ENCODE data around the gene LTF.

The LTF gene

GRCh38 chr3:46467562-46467961 is 2.9 kb upstream of the LTF start:
- TF ChIP-seq ZNF280C (tag by site-specific recombination; IDR thresholded peaks at IDR 0.05), result no peak
- TF ChIP-seq ZSCAN30 (tag by site-specific recombination; IDR thresholded peaks at IDR 0.05), result no peak
- TF ChIP-seq PRDM1 (tag by site-specific recombination; IDR thresholded peaks at IDR 0.05), result no peak
- TF ChIP-seq ZNF660 (tag by site-specific recombination; IDR thresholded peaks at IDR 0.05), result no peak
- TF ChIP-seq TCF7L2 (IDR thresholded peaks at IDR 0.05; ENCODE audit: borderline replicate concordance, low read depth, low read length), result no peak
- no peak for TF ChIP-seq ZNF112 (tag by site-specific recombination; IDR thresholded peaks at IDR 0.05)
- no peak for TF ChIP-seq YY2 (tag by site-specific recombination; IDR thresholded peaks at IDR 0.05)
- TF ChIP-seq ZNF701 (tag by site-specific recombination; IDR thresholded peaks at IDR 0.05), result no peak
- TF ChIP-seq ZBTB1 (tag by site-specific recombination; IDR thresholded peaks at IDR 0.05), result no peak
- no peak for TF ChIP-seq ELK4 (IDR thresholded peaks at IDR 0.05; ENCODE audit: borderline replicate concordance, low read depth, low read length)
- TF ChIP-seq ZNF580 (tag by site-specific recombination; IDR thresholded peaks at IDR 0.05), result no peak
- no peaks in the 10 kb centered on the region for H3K36me3 ChIP-seq (ENCODE audit: control insufficient read depth in 2 of 2, insufficient read depth in 1 of 2, low read length in 2 of 2)
- ChIA-PET POLR2A (no interaction called here), CTCF (interaction anchor here (1.8 kb wide), 1 partner anchor 21 kb away, joined by 10 read pairs; no protein-coding TSS in a partner anchor)
- no peak overlapping the region for H3K4me3 ChIP-seq (ENCODE audit: low read depth, low read length)
- no peak overlapping the region for H3K27ac ChIP-seq (ENCODE audit: extremely low read depth, low read depth, low read length)
- no peaks in the 10 kb centered on the region for H3K4me1 ChIP-seq (ENCODE audit: control insufficient read depth, insufficient read depth, low read length)
- no peaks in the 10 kb centered on the region for H3K9me3 ChIP-seq (ENCODE audit: control insufficient read depth, insufficient read depth, low read depth, low read length)

- ChIA-PET CTCF (interaction anchor here (0.6 to 1.8 kb wide), 2 partner anchors 17 to 22 kb away, joined by 3 to 10 read pairs; no protein-coding TSS in a partner anchor), POLR2A (no interaction called here)
- Histone ChIP-seq H3K36me3 (ENCODE audit: control insufficient read depth in 2 of 2, insufficient read depth in 1 of 2, low read length in 2 of 2) (no peaks in the 10 kb centered on the region), H3K4me1 (ENCODE audit: control insufficient read depth, insufficient read depth, low read length) (no peaks in the 10 kb centered on the region), H3K27ac (ENCODE audit: extremely low read depth, low read depth, low read length) (no peak overlapping the region), H3K9me3 (ENCODE audit: control insufficient read depth, insufficient read depth, low read depth, low read length) (no peaks in the 10 kb centered on the region), H3K4me3 (ENCODE audit: low read depth, low read length) (no peak overlapping the region)
- TF ChIP-seq ZNF654 (tag by site-specific recombination; IDR thresholded peaks at IDR 0.05; ENCODE audit: low read depth) (no peak), ZNF211 (tag by site-specific recombination; IDR thresholded peaks at IDR 0.05; ENCODE audit: low read depth) (no peak), GLIS1 (tag by site-specific recombination; IDR thresholded peaks at IDR 0.05) (no peak), ZNF792 (tag by site-specific recombination; IDR thresholded peaks at IDR 0.05) (no peak), ZEB2 (tag by site-specific recombination; IDR thresholded peaks at IDR 0.05) (no peak), ZNF37A (tag by site-specific recombination; IDR thresholded peaks at IDR 0.05) (no peak), PRDM1 (tag by site-specific recombination; IDR thresholded peaks at IDR 0.05) (no peak), ZNF610 (tag by site-specific recombination; IDR thresholded peaks at IDR 0.05; ENCODE audit: borderline replicate concordance) (no peak), ZNF664 (tag by site-specific recombination; IDR thresholded peaks at IDR 0.05) (no peak), ZNF10 (tag by site-specific recombination; IDR thresholded peaks at IDR 0.05) (no peak), ZNF148 (tag by site-specific recombination; IDR thresholded peaks at IDR 0.05; ENCODE audit: borderline replicate concordance) (no peak), ZNF580 (tag by site-specific recombination; IDR thresholded peaks at IDR 0.05) (no peak), ZNF768 (tag by site-specific recombination; IDR thresholded peaks at IDR 0.05) (no peak), ZNF266 (tag by site-specific recombination; IDR thresholded peaks at IDR 0.05; ENCODE audit: low read depth) (no peak), ZNF184 (tag by site-specific recombination; IDR thresholded peaks at IDR 0.05) (no peak), ZNF174 (tag by site-specific recombination; IDR thresholded peaks at IDR 0.05) (no peak), ZNF561 (tag by site-specific recombination; IDR thresholded peaks at IDR 0.05; ENCODE audit: borderline replicate concordance) (no peak), ZNF280D (tag by site-specific recombination; IDR thresholded peaks at IDR 0.05) (no peak)
Observed at GRCh38 chr3:46466871-46467403, 2.2 kb upstream of the LTF start.
